A673 (cell line): Measurements from ENCODE around the gene APOA1. TPM values are rescaled to one million over a fixed set of nuclear protein-coding genes. Genes with fewer than 3 reads are reported as not detected.

ENCODE experiments used
- BruUV-seq: library from RNA; stranded (reverse); fragments of 400-500 nt; replicated peaks from 2 replicates; lab custom pipeline; 2021; lab: Mats Ljungman, UMichigan
- CTCF ChIA-PET: fragments of 300-600 bp; sonication (Branson Sonifier 250); formaldehyde crosslinking; loops from one replicate; lab custom pipeline; 2022; ENCODE audit warnings: antibody characterized with exemption; lab: Charles Lee
- POLR2A ChIA-PET: fragments of 300-600 bp; sonication (Branson Sonifier 250); formaldehyde crosslinking; loops from one replicate; lab custom pipeline; 2022; ENCODE audit warnings: antibody characterized with exemption; ENCODE audit not compliant: low non-redundant PET; lab: Charles Lee
- DNase-seq: peaks from one replicate; pipeline ENCODE4 v3.0.0-alpha.2; 2015; ENCODE audit warnings: low spot score
- H3K27ac ChIP-seq: fragments of 200-600 bp; sonication (generic); 2 replicates; pipeline ENCODE4 v1.5.1; 2016; ENCODE audit warnings: mixed run types, low read depth, mild to moderate bottlenecking, mixed read lengths, antibody characterized with exemption, low read length; ENCODE audit not compliant: poor library complexity, severe bottlenecking
- H3K27me3 ChIP-seq: fragments of 200-600 bp; sonication (generic); replicated peaks from 2 replicates; pipeline ENCODE4 v1.6.1; 2017; ENCODE audit warnings: mixed run types, low read depth, mild to moderate bottlenecking, mixed read lengths, antibody characterized with exemption, low read length; ENCODE audit not compliant: insufficient read depth, poor library complexity
- H3K36me3 ChIP-seq: fragments of 200-600 bp; sonication (generic); 2 replicates; pipeline ENCODE4 v1.6.1; 2016; ENCODE audit warnings: mixed run types, mild to moderate bottlenecking, mixed read lengths, antibody characterized with exemption, low read length; ENCODE audit not compliant: insufficient read depth, poor library complexity, severe bottlenecking
- H3K4me1 ChIP-seq: fragments of 200-600 bp; sonication (generic); 2 replicates; pipeline ENCODE4 v1.6.1; 2017; ENCODE audit warnings: mixed run types, mild to moderate bottlenecking, mixed read lengths, antibody characterized with exemption, low read length; ENCODE audit not compliant: insufficient read depth, poor library complexity, severe bottlenecking
- H3K4me3 ChIP-seq: fragments of 200-600 bp; sonication (generic); 2 replicates; pipeline ENCODE4 v1.5.1; 2016; ENCODE audit warnings: low read depth, mixed run types, mild to moderate bottlenecking, mixed read lengths, low read length; ENCODE audit not compliant: poor library complexity, severe bottlenecking
- H3K9me3 ChIP-seq: fragments of 200-600 bp; sonication (generic); 2 replicates; pipeline ENCODE4 v1.6.1; 2016; ENCODE audit warnings: mixed run types, low read depth, mild to moderate bottlenecking, mixed read lengths, antibody characterized with exemption, low read length; ENCODE audit not compliant: poor library complexity, severe bottlenecking
- EZH2 ChIP-seq: fragments of 200-600 bp; sonication (generic); IDR thresholded peaks from 2 replicates; pipeline ENCODE4 v1.6.1; 2017; ENCODE audit warnings: borderline replicate concordance, low read depth, mild to moderate bottlenecking, mixed read lengths, antibody characterized with exemption, low read length; ENCODE audit not compliant: poor library complexity, severe bottlenecking
- intact Hi-C: fragments of 100-400 bp; cut with micrococcal nuclease; formaldehyde crosslinking; loops from one replicate; pipeline ENCODE4 v1.10.0; 2022; ENCODE audit not compliant: unreplicated experiment
- total RNA-seq: library from RNA; stranded (reverse); gene quantifications from 2 replicates; pipeline ENCODE4 v1.2.3, GENCODE V29; 2021
- TF ChIP-seq, protein P1 (sequence below): fragments of 300-800, 200-600 bp; sonication (generic); conservative IDR thresholded peaks from 2 replicates; pipeline ENCODE4 v1.5.1; 2017; ENCODE audit warnings: low read depth, mild to moderate bottlenecking, antibody characterized with exemption, low read length, moderate library complexity, mixed read lengths

Gene APOA1
- total RNA-seq, 1 experiment from 2014 or later, result 0.43 TPM

DNA sequence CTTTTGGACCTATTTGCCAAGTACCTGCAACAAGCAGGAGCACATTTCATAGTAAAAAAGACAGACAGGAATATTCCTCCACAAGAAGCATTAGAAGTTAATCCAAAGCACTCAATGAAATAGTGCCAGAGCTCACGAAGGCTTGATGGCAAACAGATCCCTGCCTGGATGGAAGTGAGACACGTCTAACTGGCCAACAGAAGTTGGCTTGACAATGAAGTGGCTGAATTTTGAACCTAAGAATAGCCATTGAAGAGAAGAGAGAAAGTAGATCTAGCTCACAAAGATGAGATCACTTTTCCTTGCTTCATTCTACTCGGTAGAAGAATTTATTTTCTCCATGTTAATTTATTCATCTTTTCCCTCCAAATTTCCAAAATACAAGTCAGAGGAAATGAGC, 30.6 kb upstream of the APOA1 start:
- BruUV-seq, result no TSS peak
- TF ChIP-seq, protein P1, sequence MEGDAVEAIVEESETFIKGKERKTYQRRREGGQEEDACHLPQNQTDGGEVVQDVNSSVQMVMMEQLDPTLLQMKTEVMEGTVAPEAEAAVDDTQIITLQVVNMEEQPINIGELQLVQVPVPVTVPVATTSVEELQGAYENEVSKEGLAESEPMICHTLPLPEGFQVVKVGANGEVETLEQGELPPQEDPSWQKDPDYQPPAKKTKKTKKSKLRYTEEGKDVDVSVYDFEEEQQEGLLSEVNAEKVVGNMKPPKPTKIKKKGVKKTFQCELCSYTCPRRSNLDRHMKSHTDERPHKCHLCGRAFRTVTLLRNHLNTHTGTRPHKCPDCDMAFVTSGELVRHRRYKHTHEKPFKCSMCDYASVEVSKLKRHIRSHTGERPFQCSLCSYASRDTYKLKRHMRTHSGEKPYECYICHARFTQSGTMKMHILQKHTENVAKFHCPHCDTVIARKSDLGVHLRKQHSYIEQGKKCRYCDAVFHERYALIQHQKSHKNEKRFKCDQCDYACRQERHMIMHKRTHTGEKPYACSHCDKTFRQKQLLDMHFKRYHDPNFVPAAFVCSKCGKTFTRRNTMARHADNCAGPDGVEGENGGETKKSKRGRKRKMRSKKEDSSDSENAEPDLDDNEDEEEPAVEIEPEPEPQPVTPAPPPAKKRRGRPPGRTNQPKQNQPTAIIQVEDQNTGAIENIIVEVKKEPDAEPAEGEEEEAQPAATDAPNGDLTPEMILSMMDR, result no peak
- TF ChIP-seq EZH2, result no peak
- Histone ChIP-seq H3K36me3 (peaks cover 61% of the 10 kb centered on the region), H3K27ac (no peak overlapping the region), H3K4me3 (no peak overlapping the region), H3K27me3 (no peaks in the 10 kb centered on the region), H3K4me1 (peaks cover 7% of the 10 kb centered on the region), H3K9me3 (no peaks in the 10 kb centered on the region)
- ChIA-PET CTCF (no interaction called here), POLR2A (no interaction called here)
- intact Hi-C loops, result no loop called here
- no peak for DNase-seq

DNA sequence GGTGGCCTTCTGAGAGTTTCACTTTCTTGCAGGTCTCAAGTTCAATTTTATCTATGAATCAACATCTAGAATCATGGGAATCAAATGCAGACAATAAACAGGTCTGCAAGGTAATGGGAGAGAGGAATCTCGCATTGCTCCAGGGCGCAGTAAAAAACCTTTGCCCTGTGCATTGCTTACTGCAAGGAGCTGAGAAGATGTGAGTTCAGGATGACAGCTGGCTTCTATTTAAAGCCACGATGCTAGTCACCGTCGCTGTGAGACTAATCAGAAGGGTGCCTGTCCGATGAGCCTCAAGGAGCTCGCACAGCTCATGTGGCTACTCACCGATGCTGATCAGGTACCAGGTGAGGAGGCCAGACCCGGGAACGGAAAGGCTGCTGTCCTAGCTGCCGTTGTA, 30.2 kb upstream of the APOA1 start:
- BruUV-seq, result no TSS peak
- Histone ChIP-seq H3K27me3 (no peaks in the 10 kb centered on the region), H3K36me3 (peaks cover 58% of the 10 kb centered on the region), H3K4me3 (no peak overlapping the region), H3K9me3 (no peaks in the 10 kb centered on the region), H3K4me1 (peaks cover 7% of the 10 kb centered on the region), H3K27ac (no peak overlapping the region)
- TF ChIP-seq, protein P1, result no peak
- no peak for TF ChIP-seq EZH2
- intact Hi-C loops, result no loop called here
- CTCF ChIA-PET, result no interaction called here
- no peak for DNase-seq
- POLR2A ChIA-PET, result no interaction called here

DNA sequence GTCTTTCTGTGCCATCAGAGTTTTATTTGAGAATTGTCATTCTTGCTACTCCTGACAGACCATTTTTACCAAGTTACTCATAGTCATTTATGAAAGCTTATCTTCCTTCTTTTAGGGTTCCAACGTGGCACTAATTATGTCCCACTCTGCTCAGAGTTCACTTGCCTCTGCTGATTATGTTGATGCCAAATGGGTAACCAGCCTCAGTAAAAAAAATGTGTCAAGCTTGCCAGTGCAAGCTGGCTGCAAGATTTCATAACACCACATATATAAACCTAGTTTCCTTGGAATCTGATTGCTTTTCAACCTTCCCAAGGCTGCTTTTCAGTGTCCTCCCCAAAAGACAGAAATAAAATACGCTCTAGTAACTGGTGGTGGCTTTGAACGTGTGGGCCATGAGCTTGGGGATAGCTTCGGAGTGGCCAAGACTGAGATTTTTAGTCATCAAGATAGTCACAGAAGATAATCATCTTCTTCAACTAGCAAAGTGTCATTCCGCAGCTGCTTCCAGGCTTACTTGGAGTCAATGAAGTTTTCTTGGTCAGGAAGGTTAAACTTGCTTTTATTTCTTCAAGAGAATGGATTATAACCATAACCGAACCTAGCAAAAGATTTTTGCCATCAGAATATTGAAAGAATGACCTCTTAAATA, 29.5 kb upstream of the APOA1 start:
- intact Hi-C loops, result no loop called here
- POLR2A ChIA-PET, result no interaction called here
- H3K4me3 ChIP-seq, result no peak overlapping the region
- no peak overlapping the region for H3K27ac ChIP-seq
- peaks cover 7% of the 10 kb centered on the region for H3K4me1 ChIP-seq
- no peak for DNase-seq
- peaks cover 58% of the 10 kb centered on the region for H3K36me3 ChIP-seq
- CTCF ChIA-PET, result no interaction called here
- no peaks in the 10 kb centered on the region for H3K27me3 ChIP-seq
- H3K9me3 ChIP-seq, result no peaks in the 10 kb centered on the region
- BruUV-seq, result no TSS peak
- no peak for TF ChIP-seq EZH2
- TF ChIP-seq, protein P1, result no peak
